ENCODE data around the gene MYL6. TPM values are rescaled to one million over a fixed set of nuclear protein-coding genes. Genes with fewer than 3 reads are reported as not detected.

The MYL6 gene
- total and polyA plus RNA-seq, 10 of the 15 experiments (the other 5 are each of a cell fraction or from before 2014, with no cell fraction given), result 1,000 to 4,116 (median 1,828) TPM

GRCh38 chr12:56165369-56165768, 7.2 kb downstream of the MYL6 start (continued):
- no peak for TF ChIP-seq ZBTB4 (CRISPR knock-in tag; IDR thresholded peaks at IDR 0.05)
- TF ChIP-seq PKNOX1 (IDR thresholded peaks at IDR 0.05), result no peak
- TF ChIP-seq PAX5 (IDR thresholded peaks at IDR 0.05; ENCODE audit: borderline replicate concordance, low read depth, low read length), result no peak
- no peak for TF ChIP-seq NFXL1 (IDR thresholded peaks at IDR 0.05; ENCODE audit: borderline replicate concordance)
- TF ChIP-seq USF1 (IDR thresholded peaks at IDR 0.05; ENCODE audit: borderline replicate concordance, extremely low read length, insufficient read depth, low read depth, low read length), result no peak
- no peak for TF ChIP-seq BCL3 (IDR thresholded peaks at IDR 0.05; ENCODE audit: borderline replicate concordance, insufficient read depth, low read depth, low read length, poor library complexity, severe bottlenecking)
